AG09309 (cell line): ENCODE results near the gene CIITA.
"Not testable (repeated sequence)": the region's sequence is repeated elsewhere in the genome, so short reads cannot be mapped to it uniquely, and the experiment has no call there.

Experiments used
- DNase-seq: peaks from one replicate; pipeline ENCODE4 v3.0.0-alpha.2; 2010; ENCODE audit warnings: low read depth
- H3K4me3 ChIP-seq: 2 replicates; pipeline ENCODE4 v1.5.1; 2011; ENCODE audit warnings: mild to moderate bottlenecking, low read depth, low read length, moderate library complexity; ENCODE audit not compliant: control insufficient read depth
- TF ChIP-seq, protein P1 (sequence below): IDR thresholded peaks from 2 replicates; pipeline ENCODE4 v1.5.1; 2011; ENCODE audit warnings: mild to moderate bottlenecking, low read depth, low read length, inconsistent platforms; ENCODE audit not compliant: insufficient read depth, control insufficient read depth; ENCODE audit errors: missing control alignments

Gene CIITA

DNA sequence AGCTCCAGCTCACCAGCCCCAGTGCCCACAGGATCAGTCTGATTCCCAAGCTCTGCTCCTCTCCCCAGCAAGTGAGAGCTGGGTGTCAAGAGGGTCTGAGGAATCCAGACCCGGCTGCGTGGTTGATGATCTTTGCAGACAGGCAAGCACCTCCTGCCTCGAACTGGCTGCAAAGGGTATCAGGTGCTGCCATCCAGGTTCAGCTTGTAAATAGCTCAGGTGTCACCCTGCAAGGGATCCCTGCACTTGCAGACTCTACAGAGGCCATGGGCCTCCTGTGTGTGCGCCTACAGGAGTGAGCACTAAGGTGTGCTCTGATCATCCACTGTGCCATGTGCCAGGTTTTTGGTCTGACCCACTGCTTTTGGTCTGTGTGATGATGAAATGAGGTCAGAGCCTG is 49.1 kb downstream of the CIITA start:
- DNase-seq = no peak
- TF ChIP-seq, protein P1, sequence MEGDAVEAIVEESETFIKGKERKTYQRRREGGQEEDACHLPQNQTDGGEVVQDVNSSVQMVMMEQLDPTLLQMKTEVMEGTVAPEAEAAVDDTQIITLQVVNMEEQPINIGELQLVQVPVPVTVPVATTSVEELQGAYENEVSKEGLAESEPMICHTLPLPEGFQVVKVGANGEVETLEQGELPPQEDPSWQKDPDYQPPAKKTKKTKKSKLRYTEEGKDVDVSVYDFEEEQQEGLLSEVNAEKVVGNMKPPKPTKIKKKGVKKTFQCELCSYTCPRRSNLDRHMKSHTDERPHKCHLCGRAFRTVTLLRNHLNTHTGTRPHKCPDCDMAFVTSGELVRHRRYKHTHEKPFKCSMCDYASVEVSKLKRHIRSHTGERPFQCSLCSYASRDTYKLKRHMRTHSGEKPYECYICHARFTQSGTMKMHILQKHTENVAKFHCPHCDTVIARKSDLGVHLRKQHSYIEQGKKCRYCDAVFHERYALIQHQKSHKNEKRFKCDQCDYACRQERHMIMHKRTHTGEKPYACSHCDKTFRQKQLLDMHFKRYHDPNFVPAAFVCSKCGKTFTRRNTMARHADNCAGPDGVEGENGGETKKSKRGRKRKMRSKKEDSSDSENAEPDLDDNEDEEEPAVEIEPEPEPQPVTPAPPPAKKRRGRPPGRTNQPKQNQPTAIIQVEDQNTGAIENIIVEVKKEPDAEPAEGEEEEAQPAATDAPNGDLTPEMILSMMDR = no peak
- no peak overlapping the region for H3K4me3 ChIP-seq

DNA sequence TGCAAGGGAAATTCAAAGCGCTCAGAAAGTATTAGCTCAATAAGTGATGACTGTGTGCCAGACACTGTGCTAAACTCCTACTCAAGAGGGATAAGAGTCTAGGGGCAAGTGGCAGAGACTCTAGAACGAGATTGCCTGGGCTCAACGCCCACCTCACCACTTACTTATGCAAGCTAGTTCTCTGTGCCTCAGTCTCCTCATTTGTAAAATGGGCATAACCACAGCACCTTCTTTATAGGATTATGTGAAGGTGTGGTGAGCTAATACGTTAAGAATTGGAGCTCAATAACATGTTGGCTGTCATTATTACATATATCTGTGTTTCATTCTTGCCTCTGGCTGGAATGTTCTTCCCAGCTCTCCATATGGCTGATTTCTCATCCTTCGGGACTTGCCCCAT is 49.9 kb downstream of the CIITA start:
- TF ChIP-seq, protein P1 = no peak
- no peak overlapping the region for H3K4me3 ChIP-seq
- no peak for DNase-seq

DNA sequence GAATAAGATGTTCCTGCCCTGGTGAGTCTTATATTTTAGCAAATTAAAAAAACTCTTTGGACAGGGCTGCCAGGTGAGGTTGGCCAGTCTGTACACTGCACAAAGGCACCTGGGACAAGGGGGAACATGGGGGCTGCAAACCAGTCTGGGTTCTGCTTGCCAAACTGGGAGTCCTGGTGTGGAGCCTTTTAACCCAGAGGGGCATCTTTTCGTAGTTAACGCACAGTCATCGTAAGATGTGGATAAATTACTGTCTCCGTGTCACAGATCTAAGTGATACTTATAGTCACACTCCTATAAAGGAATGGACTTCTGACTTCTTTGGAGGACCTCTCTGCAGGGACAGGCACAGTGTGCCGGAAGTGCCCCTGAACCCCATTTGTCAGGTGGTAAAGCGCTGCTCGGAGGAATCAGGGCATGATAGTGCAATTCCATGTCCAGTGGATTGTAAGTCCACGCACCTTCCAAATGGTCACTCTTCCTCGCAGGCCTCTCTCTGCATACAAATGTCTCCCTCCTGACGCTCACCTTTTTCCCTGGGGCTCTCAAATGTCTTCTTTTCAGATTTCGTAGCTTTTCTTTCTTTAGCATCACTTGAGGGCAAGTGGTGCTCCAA is 50.6 kb downstream of the CIITA start:
- TF ChIP-seq, protein P1 = no peak
- no peak overlapping the region for H3K4me3 ChIP-seq
- DNase-seq = no peak

DNA sequence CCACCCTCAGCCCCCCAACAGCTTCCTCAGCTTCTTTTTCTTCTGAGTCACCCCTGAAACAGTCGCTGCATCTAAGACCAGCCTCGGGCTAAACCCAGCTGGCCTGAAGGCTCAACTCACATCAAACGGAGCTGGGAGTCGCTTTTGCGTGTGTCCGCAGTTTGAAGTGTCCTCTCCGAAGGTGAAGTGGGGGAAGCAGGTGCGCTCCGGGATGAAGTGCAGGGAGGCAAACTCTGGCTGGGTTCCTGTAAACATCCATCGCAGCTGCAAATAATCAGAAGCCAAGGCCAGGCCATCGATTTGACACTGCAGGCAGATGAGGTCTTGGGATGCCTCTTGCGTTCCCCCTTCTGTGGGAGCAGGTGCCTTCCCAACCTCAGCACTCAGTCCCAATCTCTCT is 52.1 kb downstream of the CIITA start:
- DNase-seq, H3K4me3 ChIP-seq: not testable (repeated sequence)

DNA sequence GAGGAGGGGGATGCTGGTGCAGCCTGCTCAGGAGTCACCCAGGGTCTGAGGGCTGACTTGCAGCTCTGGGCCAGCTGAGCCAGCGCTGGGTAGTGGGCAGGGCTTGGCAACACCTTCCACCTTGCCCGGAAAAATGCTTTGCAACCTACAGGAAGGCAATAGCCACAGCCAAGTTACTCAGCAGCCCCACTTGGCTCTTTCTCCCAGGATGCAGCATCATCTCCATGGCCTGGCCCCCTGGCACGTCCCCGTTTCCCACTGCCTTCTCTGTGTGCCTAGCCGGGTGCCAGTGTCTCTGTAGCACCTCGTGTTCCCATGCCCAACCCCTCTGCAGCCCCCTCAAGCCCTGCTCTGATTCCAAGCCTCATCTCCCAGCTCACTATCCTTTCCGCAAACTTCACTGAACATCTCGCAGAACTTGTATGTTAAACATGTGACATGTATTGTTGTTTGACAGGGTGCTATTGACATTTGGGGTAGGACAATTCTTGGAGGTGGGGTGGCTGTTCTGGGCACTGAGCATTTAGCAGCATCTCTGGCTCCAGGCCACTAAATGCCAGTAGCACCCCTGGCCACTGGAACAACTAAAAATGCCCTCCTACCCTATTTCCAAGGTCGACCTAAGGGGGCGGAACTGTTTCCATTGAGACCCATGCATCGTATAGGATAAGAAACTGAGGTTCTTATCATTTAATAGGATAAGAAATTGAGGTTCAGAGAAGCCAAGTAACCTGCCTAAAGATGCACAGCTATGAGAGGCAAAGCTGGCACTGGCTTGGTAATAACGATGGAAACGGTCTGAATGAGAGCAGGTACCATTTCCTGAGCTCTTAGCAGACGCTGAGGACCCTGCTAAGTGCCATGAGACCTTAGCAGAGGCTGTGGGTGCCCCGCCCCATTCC is 53.1 kb downstream of the CIITA start:
- no peak for DNase-seq
- TF ChIP-seq, protein P1 = no peak

DNA sequence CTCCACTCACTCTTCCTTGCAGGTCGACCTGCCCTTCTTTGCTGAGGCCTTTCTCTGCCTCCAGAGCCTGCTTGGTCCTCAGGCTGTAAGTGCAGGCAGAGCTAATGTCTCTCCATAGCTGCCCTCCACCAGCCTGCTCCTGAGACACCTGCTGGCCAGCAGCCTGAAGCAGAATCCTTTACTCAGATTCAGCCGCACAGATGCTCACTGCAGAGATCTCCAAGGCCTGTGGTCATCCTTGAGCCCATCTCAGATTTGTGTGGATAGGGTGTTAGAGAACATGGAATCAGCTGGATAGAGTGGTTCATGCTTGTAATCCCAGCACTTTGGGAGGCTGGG is 53.7 kb downstream of the CIITA start:
- DNase-seq = no peak
- TF ChIP-seq, protein P1 = no peak
- H3K4me3 ChIP-seq = no peak overlapping the region

More for the DNA sequence above, 53.1 kb downstream of the CIITA start:
- H3K4me3 ChIP-seq = no peak overlapping the region

DNA sequence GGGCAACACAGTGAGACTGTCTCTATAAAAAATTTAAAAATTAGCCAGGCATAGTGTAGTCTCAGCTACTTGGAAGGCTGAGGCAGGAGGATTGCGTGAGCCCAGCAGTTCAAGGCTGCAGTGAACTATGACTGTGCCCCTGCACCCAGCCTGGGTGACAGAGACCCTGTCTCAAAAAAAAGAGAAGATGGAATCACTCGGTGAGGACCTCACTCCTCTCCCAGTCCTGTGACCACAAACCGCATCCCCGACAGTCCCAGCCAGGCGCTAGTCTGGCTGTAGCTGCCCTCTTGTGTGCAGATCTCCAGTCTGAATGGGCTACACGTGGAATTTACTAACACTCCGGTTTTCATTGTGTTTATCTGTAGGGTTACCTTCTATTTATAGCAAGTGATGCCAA is 54.1 kb downstream of the CIITA start:
- H3K4me3 ChIP-seq = no peak overlapping the region
- no peak for DNase-seq
- TF ChIP-seq, protein P1 = no peak
